Activated naive CD4-positive, alpha-beta T cell treated with anti-CD3 and anti-CD28 coated beads for 36 hours (primary cell): Measurements from ENCODE around the gene CAMSAP1. TPM values are rescaled to one million over a fixed set of nuclear protein-coding genes. Genes with fewer than 3 reads are reported as not detected.

ENCODE experiments used
- CTCF ChIA-PET: fragments of 350-600 bp; sonication (Branson Sonifier 250); formaldehyde crosslinking; loops from one replicate; lab custom pipeline; 2021; ENCODE audit warnings: antibody characterized with exemption; lab: Charles Lee
- DNase-seq: peaks from one replicate; pipeline ENCODE4 v3.0.0-alpha.2; 2020
- H3K27ac Mint-ChIP-seq: one replicate; pipeline ENCODE4 v1.8.0; 2021; ENCODE audit warnings: mild to moderate bottlenecking, mixed read lengths
- H3K27me3 Mint-ChIP-seq: one replicate; pipeline ENCODE4 v1.8.0; 2021; ENCODE audit warnings: low read depth, mixed read lengths
- H3K36me3 Mint-ChIP-seq: one replicate; pipeline ENCODE4 v1.8.0; 2021; ENCODE audit warnings: low read depth, mixed read lengths
- H3K4me1 Mint-ChIP-seq: one replicate; pipeline ENCODE4 v1.8.0; 2021; ENCODE audit warnings: low read depth, mixed read lengths
- H3K4me3 Mint-ChIP-seq: one replicate; pipeline ENCODE4 v1.8.0; 2021; ENCODE audit warnings: mild to moderate bottlenecking, moderate library complexity, mixed read lengths
- H3K9me3 Mint-ChIP-seq: one replicate; pipeline ENCODE4 v1.8.0; 2021; ENCODE audit warnings: mixed read lengths
- intact Hi-C: fragments of 100-400 bp; cut with micrococcal nuclease; formaldehyde crosslinking; loops from one replicate; pipeline ENCODE4 v1.15.1; 2023
- total RNA-seq, 2 experiments: library from RNA; stranded (reverse); gene quantifications; one replicate each; pipeline ENCODE4 v1.2.3, GENCODE V29; 2021

Gene CAMSAP1
- total RNA-seq, 2 experiments from 2014 or later, result 32.6 to 35.2 TPM

- Mint-ChIP-seq H3K9me3 (peaks cover 7% of the 10 kb centered on the region), H3K27me3 (no peaks in the 10 kb centered on the region), H3K4me1 (peaks cover 53% of the 10 kb centered on the region), H3K36me3 (peaks cover 56% of the 10 kb centered on the region), H3K4me3 (peak overlapping the region; percentile 79), H3K27ac (peak overlapping the region; percentile 52)
- intact Hi-C loops, result loop anchor here (5.0 to 10.0 kb wide), 5 partner anchors 406 to 977 kb away; partner anchors contain the start of genes MRPS2, SEC16A, SNAPC4 and TRAF2
- peak; percentile 27 for DNase-seq
- CTCF ChIA-PET, result no interaction called here
These were observed 877 bp upstream of the CAMSAP1 start for GRCh38 chr9:135908093-135908753.

GRCh38 chr9:135907006-135907430, 328 bp downstream of the CAMSAP1 start:
- Mint-ChIP-seq H3K4me1 (peaks cover 53% of the 10 kb centered on the region), H3K9me3 (peaks cover 7% of the 10 kb centered on the region), H3K27ac (no peak overlapping the region), H3K27me3 (no peaks in the 10 kb centered on the region), H3K4me3 (peak overlapping the region; percentile 27), H3K36me3 (peaks cover 48% of the 10 kb centered on the region)
- CTCF ChIA-PET, result no interaction called here
- peak; percentile 19 for DNase-seq
- intact Hi-C loops, result loop anchor here (1.0 to 10.0 kb wide), 7 partner anchors 211 to 978 kb away; partner anchors contain the start of genes DNLZ, MRPS2, SEC16A and SNAPC4

- H3K36me3 Mint-ChIP-seq, result peaks cover 45% of the 10 kb centered on the region
- H3K27ac Mint-ChIP-seq, result peak overlapping the region; percentile 89
- peaks cover 55% of the 10 kb centered on the region for H3K4me1 Mint-ChIP-seq
- CTCF ChIA-PET, result interaction anchor here (1.0 kb wide), 1 partner anchor 19 kb away, joined by 4 read pairs; no protein-coding TSS in a partner anchor
- intact Hi-C loops, result loop anchor here (1.0 to 10.0 kb wide), 7 partner anchors 212 to 978 kb away; partner anchors contain the start of genes DNLZ, MRPS2, SEC16A and SNAPC4
- H3K9me3 Mint-ChIP-seq, result peaks cover 2% of the 10 kb centered on the region
- H3K4me3 Mint-ChIP-seq, result peak overlapping the region; percentile 80
- peak; percentile 52 for DNase-seq
- H3K27me3 Mint-ChIP-seq, result no peaks in the 10 kb centered on the region
These were observed 898 bp downstream of the CAMSAP1 start for GRCh38 chr9:135906291-135907005.

- peak overlapping the region; percentile 89 for H3K27ac Mint-ChIP-seq
- peak overlapping the region; percentile 80 for H3K4me3 Mint-ChIP-seq
- peak; percentile 90 for DNase-seq
- H3K4me1 Mint-ChIP-seq, result peaks cover 55% of the 10 kb centered on the region
- H3K27me3 Mint-ChIP-seq, result no peaks in the 10 kb centered on the region
- no peaks in the 10 kb centered on the region for H3K9me3 Mint-ChIP-seq
- H3K36me3 Mint-ChIP-seq, result peaks cover 41% of the 10 kb centered on the region
- intact Hi-C loops, result loop anchor here (1.0 to 10.0 kb wide), 10 partner anchors 18 to 979 kb away; partner anchors contain the start of genes DNLZ, MRPS2, SEC16A and SNAPC4
- CTCF ChIA-PET, result interaction anchor here (0.7 to 1.0 kb wide), 3 partner anchors 20 to 895 kb away, joined by 4 to 7 read pairs (median 5); no protein-coding TSS in a partner anchor
These were observed 1.7 kb downstream of the CAMSAP1 start for GRCh38 chr9:135905380-135906258.

- no peak overlapping the region for H3K4me3 Mint-ChIP-seq
- no peaks in the 10 kb centered on the region for H3K27me3 Mint-ChIP-seq
- peaks cover 37% of the 10 kb centered on the region for H3K36me3 Mint-ChIP-seq
- intact Hi-C loops, result loop anchor here (2.0 to 10.0 kb wide), 2 partner anchors 39 to 981 kb away; partner anchors contain the start of gene TRAF2
- no peak overlapping the region for H3K27ac Mint-ChIP-seq
- H3K4me1 Mint-ChIP-seq, result peaks cover 52% of the 10 kb centered on the region
- H3K9me3 Mint-ChIP-seq, result peaks cover 9% of the 10 kb centered on the region
- CTCF ChIA-PET, result no interaction called here
- no peak for DNase-seq
These were observed 3.4 kb downstream of the CAMSAP1 start for GRCh38 chr9:135903786-135904520.

GRCh38 chr9:135903358-135903656, 4.0 kb downstream of the CAMSAP1 start:
- Mint-ChIP-seq H3K27ac (no peak overlapping the region), H3K9me3 (peaks cover 11% of the 10 kb centered on the region), H3K4me3 (no peak overlapping the region), H3K27me3 (no peaks in the 10 kb centered on the region), H3K36me3 (peaks cover 33% of the 10 kb centered on the region), H3K4me1 (peaks cover 51% of the 10 kb centered on the region)
- CTCF ChIA-PET, result no interaction called here
- intact Hi-C loops, result loop anchor here (10.0 kb wide), 1 partner anchor 981 kb away; the partner anchor contains the start of gene TRAF2
- DNase-seq, result no peak

GRCh38 chr9:135902655-135903357, 4.5 kb downstream of the CAMSAP1 start:
- peaks cover 11% of the 10 kb centered on the region for H3K9me3 Mint-ChIP-seq
- no peak for DNase-seq
- intact Hi-C loops, result loop anchor here (10.0 kb wide), 1 partner anchor 982 kb away; the partner anchor contains the start of gene TRAF2
- no peak overlapping the region for H3K4me3 Mint-ChIP-seq
- peaks cover 34% of the 10 kb centered on the region for H3K36me3 Mint-ChIP-seq
- no peak overlapping the region for H3K27ac Mint-ChIP-seq
- H3K27me3 Mint-ChIP-seq, result no peaks in the 10 kb centered on the region
- peaks cover 55% of the 10 kb centered on the region for H3K4me1 Mint-ChIP-seq
- CTCF ChIA-PET, result no interaction called here

- intact Hi-C loops, result loop anchor here (10.0 kb wide), 1 partner anchor 983 kb away; the partner anchor contains the start of gene TRAF2
- Mint-ChIP-seq H3K36me3 (peaks cover 35% of the 10 kb centered on the region), H3K4me1 (peaks cover 60% of the 10 kb centered on the region), H3K9me3 (peaks cover 11% of the 10 kb centered on the region), H3K4me3 (no peak overlapping the region), H3K27ac (no peak overlapping the region), H3K27me3 (no peaks in the 10 kb centered on the region)
- no peak for DNase-seq
- CTCF ChIA-PET, result no interaction called here
These were observed 5.5 kb downstream of the CAMSAP1 start for GRCh38 chr9:135901826-135902225.

- peaks cover 35% of the 10 kb centered on the region for H3K36me3 Mint-ChIP-seq
- H3K9me3 Mint-ChIP-seq, result peaks cover 11% of the 10 kb centered on the region
- H3K27ac Mint-ChIP-seq, result no peak overlapping the region
- DNase-seq, result no peak
- no peaks in the 10 kb centered on the region for H3K27me3 Mint-ChIP-seq
- H3K4me3 Mint-ChIP-seq, result no peak overlapping the region
- CTCF ChIA-PET, result interaction anchor here (1.5 kb wide), 1 partner anchor 38 kb away, joined by 6 read pairs; no protein-coding TSS in a partner anchor
- intact Hi-C loops, result loop anchor here (10.0 kb wide), 1 partner anchor 984 kb away; the partner anchor contains the start of gene TRAF2
- peaks cover 58% of the 10 kb centered on the region for H3K4me1 Mint-ChIP-seq
These were observed 6.2 kb downstream of the CAMSAP1 start for GRCh38 chr9:135901031-135901758.

- peaks cover 50% of the 10 kb centered on the region for H3K4me1 Mint-ChIP-seq
- peaks cover 11% of the 10 kb centered on the region for H3K9me3 Mint-ChIP-seq
- DNase-seq, result peak; percentile 33
- no peak overlapping the region for H3K4me3 Mint-ChIP-seq
- peak overlapping the region; percentile 10 for H3K27ac Mint-ChIP-seq
- intact Hi-C loops, result no loop called here
- peaks cover 26% of the 10 kb centered on the region for H3K36me3 Mint-ChIP-seq
- no peaks in the 10 kb centered on the region for H3K27me3 Mint-ChIP-seq
- CTCF ChIA-PET, result no interaction called here
These were observed 8.5 kb downstream of the CAMSAP1 start for GRCh38 chr9:135898634-135899407.
